A549 (cell line): ENCODE results near the gene KSR1.
"Not testable (repeated sequence)": the region's sequence is repeated elsewhere in the genome, so short reads cannot be mapped to it uniquely, and the experiment has no call there.

Experiments used
- PBX3 ChIP-seq: IDR thresholded peaks from 2 replicates; pipeline ENCODE4 v1.6.1; 2012
- POLR2AphosphoS2 ChIP-seq: conservative IDR thresholded peaks from 2 replicates; pipeline ENCODE4 v1.6.1; 2012; ENCODE audit warnings: low read length, improper control_type of control experiment, inconsistent platforms

GRCh38 chr17:27435431-27436070 is 20.7 kb upstream of the KSR1 start:
- not testable (repeated sequence) for TF ChIP-seq PBX3, POLR2AphosphoS2
